GM23248 (cell line): ENCODE measurements around the gene PLXNA1.

Experiments used
- EZH2 ChIP-seq: fragments of 200-600 bp; sonication (generic); IDR thresholded peaks from 2 replicates; pipeline ENCODE4 v1.6.1; 2018; ENCODE audit warnings: antibody characterized with exemption, mild to moderate bottlenecking; ENCODE audit not compliant: insufficient read depth, poor library complexity, severe bottlenecking
- EZH2phosphoT487 ChIP-seq: fragments of 200-600 bp; sonication (generic); IDR thresholded peaks from 2 replicates; pipeline ENCODE4 v1.6.1; 2018; ENCODE audit warnings: antibody characterized with exemption, moderate library complexity, mild to moderate bottlenecking, low read depth; ENCODE audit not compliant: insufficient read depth

DNA sequence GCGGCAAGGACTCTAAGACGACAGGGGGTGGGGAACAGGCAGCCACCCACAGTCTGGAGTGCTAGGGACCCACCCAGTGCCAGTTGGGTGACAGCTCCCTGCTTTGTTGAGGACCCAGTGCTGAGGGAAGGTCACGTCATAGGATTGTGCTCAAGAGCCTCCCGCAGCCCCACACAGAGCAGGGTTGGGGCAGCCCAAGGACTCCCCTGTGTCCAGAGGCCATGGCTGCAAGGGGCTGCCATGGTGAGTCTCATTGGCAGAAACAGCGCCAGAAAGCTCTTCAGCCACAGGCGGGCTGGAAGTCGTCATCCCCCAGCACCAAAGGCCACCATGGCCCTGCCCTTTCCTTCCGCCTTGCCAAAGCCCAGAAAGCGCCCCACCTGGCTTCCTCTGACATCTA, 37.0 kb upstream of the PLXNA1 start:
- TF ChIP-seq EZH2 (no peak), EZH2phosphoT487 (no peak)
